Activated naive CD8-positive, alpha-beta T cell treated with anti-CD3 and anti-CD28 coated beads, Interleukin-2, amount 50 U/mL, for 24 hours (primary cell): ENCODE results near the gene FKBP6.

Experiments
- ATAC-seq: fragments of 150-1000 bp; cut with Tn5 transposase; one replicate; pipeline ENCODE4 v1.10.0; 2021
- DNase-seq: peaks from one replicate; pipeline ENCODE4 v3.0.0; 2021
- H3K27ac Mint-ChIP-seq: one replicate; pipeline ENCODE4 v1.8.0; 2021; ENCODE audit warnings: mild to moderate bottlenecking, mixed read lengths
- H3K27me3 Mint-ChIP-seq: one replicate; pipeline ENCODE4 v1.8.0; 2021; ENCODE audit warnings: mixed read lengths
- H3K36me3 Mint-ChIP-seq: one replicate; pipeline ENCODE4 v1.8.0; 2021; ENCODE audit warnings: low read depth, mixed read lengths
- H3K4me1 Mint-ChIP-seq: one replicate; pipeline ENCODE4 v1.8.0; 2021; ENCODE audit warnings: mixed read lengths
- H3K4me3 Mint-ChIP-seq: one replicate; pipeline ENCODE4 v1.8.0; 2021; ENCODE audit warnings: mild to moderate bottlenecking, moderate library complexity, mixed read lengths
- H3K9me3 Mint-ChIP-seq: one replicate; pipeline ENCODE4 v1.8.0; 2021; ENCODE audit warnings: mixed read lengths

FKBP6 gene

GRCh38 chr7:73340514-73340913, 12.6 kb downstream of the FKBP6 start:
- Mint-ChIP-seq H3K27me3 (peaks cover 10% of the 10 kb centered on the region), H3K27ac (no peak overlapping the region), H3K4me3 (no peak overlapping the region), H3K4me1 (no peaks in the 10 kb centered on the region), H3K36me3 (no peaks in the 10 kb centered on the region), H3K9me3 (no peaks in the 10 kb centered on the region)
- ATAC-seq (no peak), DNase-seq (no peak)

- DNase-seq (no peak), ATAC-seq (no peak)
- Mint-ChIP-seq H3K27me3 (peaks cover 10% of the 10 kb centered on the region), H3K4me1 (no peaks in the 10 kb centered on the region), H3K4me3 (no peak overlapping the region), H3K36me3 (no peaks in the 10 kb centered on the region), H3K27ac (no peak overlapping the region), H3K9me3 (no peaks in the 10 kb centered on the region)
These were observed 13.9 kb downstream of the FKBP6 start for GRCh38 chr7:73341877-73342276.

DNA sequence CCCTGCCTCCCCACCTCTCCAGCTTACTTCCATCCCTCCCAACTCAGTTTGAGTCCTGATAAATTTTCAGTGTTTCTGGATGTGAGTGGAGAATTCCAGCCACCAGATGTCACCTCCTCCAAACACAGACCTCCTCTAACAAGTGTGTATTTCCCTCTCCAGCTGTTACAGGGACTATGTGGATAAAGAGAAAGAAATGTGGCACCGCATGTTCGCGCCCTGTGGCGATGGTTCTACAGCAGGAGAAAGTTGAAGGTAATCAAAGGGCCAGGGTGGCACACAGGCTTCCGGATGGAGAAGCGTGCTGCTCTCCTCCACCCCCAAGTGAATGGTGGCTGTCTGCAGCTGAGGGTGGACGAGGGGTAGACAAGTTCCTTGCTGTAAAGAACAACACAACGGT, 14.7 kb downstream of the FKBP6 start:
- Mint-ChIP-seq H3K9me3 (no peaks in the 10 kb centered on the region), H3K4me1 (no peaks in the 10 kb centered on the region), H3K27ac (no peak overlapping the region), H3K4me3 (no peak overlapping the region), H3K27me3 (peaks cover 10% of the 10 kb centered on the region), H3K36me3 (no peaks in the 10 kb centered on the region)
- ATAC-seq (no peak), DNase-seq (no peak)

DNA sequence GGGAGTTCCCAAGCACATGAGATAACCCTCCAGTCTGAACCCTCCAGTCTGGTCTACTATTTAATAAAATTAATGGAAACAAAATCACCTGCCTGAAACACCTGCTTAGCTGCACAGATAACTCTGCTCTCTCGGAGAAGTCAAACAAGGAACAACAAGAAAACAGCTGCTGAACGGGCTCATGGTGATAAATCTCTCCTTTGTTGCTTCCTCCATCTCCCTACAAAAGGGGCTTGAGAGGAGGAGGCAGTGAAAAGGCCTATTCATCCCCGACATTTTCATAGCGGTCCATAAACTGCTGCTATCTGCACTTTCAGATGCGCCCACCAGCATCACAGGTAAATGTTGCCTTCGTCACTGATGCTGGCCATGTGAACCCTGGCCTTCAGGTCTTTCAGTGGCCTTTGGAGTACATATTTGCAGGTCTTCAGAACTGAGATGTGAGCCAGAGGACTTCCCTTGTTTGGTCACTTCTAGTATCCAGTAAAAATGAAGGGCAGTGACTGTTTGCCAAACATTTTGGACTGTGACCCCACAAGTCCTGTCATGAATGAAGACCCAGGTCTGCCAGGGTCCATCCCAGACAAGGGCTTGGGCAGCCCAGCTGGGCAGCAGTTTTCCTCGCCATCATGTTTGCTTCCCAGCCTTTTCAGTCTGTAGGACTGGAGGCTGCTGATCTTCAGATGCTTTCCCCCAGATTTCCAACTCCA, 15.9 kb downstream of the FKBP6 start:
- peaks cover 10% of the 10 kb centered on the region for H3K27me3 Mint-ChIP-seq
- no peaks in the 10 kb centered on the region for H3K4me1 Mint-ChIP-seq
- DNase-seq (no peak), ATAC-seq (no peak)
- no peak overlapping the region for H3K4me3 Mint-ChIP-seq
- no peaks in the 10 kb centered on the region for H3K9me3 Mint-ChIP-seq
- H3K27ac Mint-ChIP-seq: no peak overlapping the region
- H3K36me3 Mint-ChIP-seq: no peaks in the 10 kb centered on the region

DNA sequence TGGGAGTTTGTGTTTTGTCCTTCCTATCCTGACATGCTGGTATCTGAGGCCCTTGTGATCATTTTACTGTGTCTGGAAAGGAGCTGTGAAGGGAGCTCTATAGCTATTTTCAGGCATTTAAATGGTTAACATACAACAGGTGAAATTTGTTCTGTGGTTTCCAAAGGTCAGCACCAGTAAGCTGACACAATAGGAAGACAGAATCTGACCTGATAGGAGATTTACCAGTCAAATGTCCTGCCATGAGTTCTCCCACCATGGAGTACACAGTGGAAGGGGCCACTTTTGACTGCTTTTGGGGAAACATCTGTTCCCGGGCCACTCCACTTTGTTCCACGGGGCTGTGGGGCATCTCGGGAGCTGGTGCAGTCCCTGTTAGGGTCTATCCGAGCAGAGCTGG, 17.6 kb downstream of the FKBP6 start:
- no peak overlapping the region for H3K27ac Mint-ChIP-seq
- H3K4me1 Mint-ChIP-seq: no peaks in the 10 kb centered on the region
- no peak for ATAC-seq
- DNase-seq: no peak
- no peak overlapping the region for H3K4me3 Mint-ChIP-seq
- H3K36me3 Mint-ChIP-seq: no peaks in the 10 kb centered on the region
- no peaks in the 10 kb centered on the region for H3K9me3 Mint-ChIP-seq
- peaks cover 10% of the 10 kb centered on the region for H3K27me3 Mint-ChIP-seq

- Mint-ChIP-seq H3K27ac (no peak overlapping the region), H3K27me3 (peaks cover 10% of the 10 kb centered on the region), H3K36me3 (no peaks in the 10 kb centered on the region), H3K9me3 (no peaks in the 10 kb centered on the region), H3K4me3 (no peak overlapping the region), H3K4me1 (no peaks in the 10 kb centered on the region)
- no peak for DNase-seq
- no peak for ATAC-seq
These were observed 18.0 kb downstream of the FKBP6 start for GRCh38 chr7:73345951-73346350.

- Mint-ChIP-seq H3K27ac (no peak overlapping the region), H3K4me3 (no peak overlapping the region), H3K4me1 (no peaks in the 10 kb centered on the region), H3K9me3 (no peaks in the 10 kb centered on the region), H3K36me3 (no peaks in the 10 kb centered on the region), H3K27me3 (peaks cover 1% of the 10 kb centered on the region)
- DNase-seq: no peak
- ATAC-seq: no peak
These were observed 21.8 kb downstream of the FKBP6 start for GRCh38 chr7:73349763-73350162.

GRCh38 chr7:73350306-73351068, 22.5 kb downstream of the FKBP6 start:
- ATAC-seq (no peak), DNase-seq (no peak)
- Mint-ChIP-seq H3K27me3 (no peaks in the 10 kb centered on the region), H3K4me1 (no peaks in the 10 kb centered on the region), H3K4me3 (no peak overlapping the region), H3K27ac (no peak overlapping the region), H3K36me3 (no peaks in the 10 kb centered on the region), H3K9me3 (no peaks in the 10 kb centered on the region)

GRCh38 chr7:73351447-73352167, 23.6 kb downstream of the FKBP6 start:
- no peak for DNase-seq
- no peaks in the 10 kb centered on the region for H3K27me3 Mint-ChIP-seq
- no peaks in the 10 kb centered on the region for H3K36me3 Mint-ChIP-seq
- no peaks in the 10 kb centered on the region for H3K9me3 Mint-ChIP-seq
- H3K4me3 Mint-ChIP-seq: no peak overlapping the region
- no peak for ATAC-seq
- no peaks in the 10 kb centered on the region for H3K4me1 Mint-ChIP-seq
- no peak overlapping the region for H3K27ac Mint-ChIP-seq

DNA sequence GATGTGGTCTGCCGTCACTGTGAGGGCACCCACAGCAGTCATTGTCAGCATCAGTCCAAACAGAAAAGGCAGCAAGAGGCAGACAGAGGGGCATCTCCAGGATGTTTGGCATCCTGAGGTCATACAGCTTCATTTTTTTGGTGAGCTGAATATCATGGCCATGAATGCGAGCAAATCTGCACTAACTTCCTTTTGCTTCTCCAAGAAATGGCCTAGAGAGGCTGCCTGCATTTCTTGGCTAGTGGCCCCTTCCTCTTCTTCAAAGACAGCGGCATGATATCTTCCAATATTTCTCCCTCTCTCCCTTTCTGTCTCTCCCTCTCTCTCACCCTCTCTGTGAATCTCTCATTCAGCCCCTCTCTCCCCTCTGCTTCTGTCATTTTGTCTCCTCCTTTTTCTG, 24.8 kb downstream of the FKBP6 start:
- ATAC-seq (no peak), DNase-seq (no peak)
- Mint-ChIP-seq H3K27ac (no peak overlapping the region), H3K4me3 (no peak overlapping the region), H3K27me3 (no peaks in the 10 kb centered on the region), H3K4me1 (no peaks in the 10 kb centered on the region), H3K36me3 (no peaks in the 10 kb centered on the region), H3K9me3 (no peaks in the 10 kb centered on the region)

- Mint-ChIP-seq H3K27ac (no peak overlapping the region), H3K27me3 (peaks cover 4% of the 10 kb centered on the region), H3K36me3 (no peaks in the 10 kb centered on the region), H3K4me1 (no peaks in the 10 kb centered on the region), H3K4me3 (no peak overlapping the region), H3K9me3 (no peaks in the 10 kb centered on the region)
- ATAC-seq: no peak
- DNase-seq: no peak
These were observed 25.3 kb downstream of the FKBP6 start for GRCh38 chr7:73353243-73353642.

DNA sequence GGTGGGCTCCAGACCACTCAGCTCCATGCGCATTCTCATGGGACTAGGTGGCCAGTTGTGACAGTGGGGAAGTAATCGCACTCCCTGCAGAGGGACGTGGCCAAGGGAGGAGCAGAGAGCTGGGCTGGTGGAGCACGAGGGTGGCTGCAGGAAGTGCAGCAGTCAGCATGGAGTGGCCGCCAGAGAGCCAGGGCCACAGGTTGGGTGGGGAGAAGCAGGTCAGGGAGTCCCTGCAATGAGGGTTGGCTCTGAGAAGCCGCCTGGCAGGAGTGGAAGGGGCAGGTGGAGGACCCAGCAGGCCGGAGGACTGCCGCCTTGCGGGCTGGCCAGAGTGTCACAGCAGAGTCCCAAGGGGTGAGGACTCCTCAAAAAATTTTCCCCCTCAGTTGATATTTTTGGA, 26.2 kb downstream of the FKBP6 start:
- no peak overlapping the region for H3K27ac Mint-ChIP-seq
- no peak overlapping the region for H3K4me3 Mint-ChIP-seq
- peaks cover 5% of the 10 kb centered on the region for H3K27me3 Mint-ChIP-seq
- H3K4me1 Mint-ChIP-seq: peaks cover 2% of the 10 kb centered on the region
- no peak for ATAC-seq
- H3K9me3 Mint-ChIP-seq: no peaks in the 10 kb centered on the region
- no peak for DNase-seq
- no peaks in the 10 kb centered on the region for H3K36me3 Mint-ChIP-seq

GRCh38 chr7:73354821-73355220, 26.9 kb downstream of the FKBP6 start:
- DNase-seq (no peak), ATAC-seq (no peak)
- Mint-ChIP-seq H3K4me1 (peaks cover 2% of the 10 kb centered on the region), H3K4me3 (no peak overlapping the region), H3K27ac (no peak overlapping the region), H3K36me3 (no peaks in the 10 kb centered on the region), H3K27me3 (peaks cover 8% of the 10 kb centered on the region), H3K9me3 (no peaks in the 10 kb centered on the region)

DNA sequence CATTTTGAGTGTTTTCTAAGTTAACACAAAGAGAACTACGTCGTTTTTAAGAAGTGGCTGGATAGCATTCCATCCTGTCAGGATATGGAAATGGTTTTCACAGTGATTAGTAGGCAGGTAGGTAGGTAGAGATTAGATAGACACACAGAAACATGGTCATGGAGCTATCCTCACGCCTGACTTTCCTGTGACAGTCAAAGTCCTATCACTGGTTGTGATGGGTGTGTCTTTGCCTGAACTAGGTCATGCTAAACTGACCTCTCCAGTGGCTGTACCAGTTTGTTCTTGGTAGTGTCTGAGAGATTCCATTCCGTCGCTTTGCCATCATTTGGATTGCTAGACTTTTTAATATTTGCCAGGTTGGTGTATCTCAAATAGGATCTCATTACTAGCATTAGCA, 28.2 kb downstream of the FKBP6 start:
- Mint-ChIP-seq H3K4me1 (peaks cover 2% of the 10 kb centered on the region), H3K27ac (no peak overlapping the region), H3K36me3 (no peaks in the 10 kb centered on the region)

More for the DNA sequence above, 28.2 kb downstream of the FKBP6 start:
- no peak for DNase-seq
- H3K9me3 Mint-ChIP-seq: no peaks in the 10 kb centered on the region
- H3K27me3 Mint-ChIP-seq: peaks cover 8% of the 10 kb centered on the region
- no peak overlapping the region for H3K4me3 Mint-ChIP-seq
- ATAC-seq: no peak
